ENCODE results near the gene FH. TPM values are rescaled to one million over a fixed set of nuclear protein-coding genes. Genes with fewer than 3 reads are reported as not detected.

Gene FH
- total and polyA plus RNA-seq, 10 of the 15 experiments (the other 5 are each of a cell fraction or from before 2014, with no cell fraction given): 44.7 to 124 (median 76.2) TPM

GRCh38 chr1:241519308-241520079, at the start of gene FH (continued):
- TF ChIP-seq TAF1 (IDR thresholded peaks at IDR 0.05; ENCODE audit: borderline replicate concordance, low read depth, low read length) (peak; percentile 73; the same call in 1 of the 2 replicates), SMAD5 (IDR thresholded peaks at IDR 0.05; ENCODE audit: low read depth) (peak; percentile 53; the same call in 1 of the 2 replicates), NR2F1 (conservative IDR thresholded peaks at IDR 0.05) (peak; percentile 73), ZBED1 (IDR thresholded peaks at IDR 0.05; ENCODE audit: borderline replicate concordance) (no peak), SUZ12 (IDR thresholded peaks at IDR 0.05; ENCODE audit: unreplicated experiment) (no peak), CTCF (IDR thresholded peaks at IDR 0.05 in 2 of 3, conservative IDR thresholded peaks at IDR 0.05 in 1 of 3; ENCODE audit: control insufficient read depth in 2 of 3, extremely low read depth in 1 of 3, insufficient read depth in 1 of 3, low read depth in 3 of 3, low read length in 3 of 3) (no peak), BCL3 (IDR thresholded peaks at IDR 0.05; ENCODE audit: borderline replicate concordance, insufficient read depth, low read depth, low read length, poor library complexity, severe bottlenecking) (no peak), ATF7 (IDR thresholded peaks at IDR 0.05; ENCODE audit: low read depth) (0 out of 2 replicates have a peak, but pooled peaks have one; percentile 18), NRF1 (conservative IDR thresholded peaks at IDR 0.05; ENCODE audit: low read depth, low read length) (no peak), SREBF1 (IDR thresholded peaks at IDR 0.05; ENCODE audit: low read length) (no peak), POLR2AphosphoS2 (IDR thresholded peaks at IDR 0.05; ENCODE audit: low read depth, low read length) (no peak), SMAD1 (IDR thresholded peaks at IDR 0.05; ENCODE audit: low read depth, partially characterized antibody) (no peak), ZNF207 (IDR thresholded peaks at IDR 0.05; ENCODE audit: borderline replicate concordance) (no peak), ZNF687 (IDR thresholded peaks at IDR 0.05) (peak; percentile 65; the same call in 1 of the 2 replicates), BCL11A (IDR thresholded peaks at IDR 0.05; ENCODE audit: low read depth, low read length) (no peak), HDGF (IDR thresholded peaks at IDR 0.05) (no peak), ZSCAN29 (IDR thresholded peaks at IDR 0.05) (no peak), ZNF24 (IDR thresholded peaks at IDR 0.05) (no peak), SPI1 (IDR thresholded peaks at IDR 0.05; ENCODE audit: borderline replicate concordance, insufficient read depth, low read depth, low read length) (no peak), ZNF384 (IDR thresholded peaks at IDR 0.05; ENCODE audit: borderline replicate concordance, low read depth, low read length) (no peak)
